ENCODE data around the gene ZNRD2.

DNA sequence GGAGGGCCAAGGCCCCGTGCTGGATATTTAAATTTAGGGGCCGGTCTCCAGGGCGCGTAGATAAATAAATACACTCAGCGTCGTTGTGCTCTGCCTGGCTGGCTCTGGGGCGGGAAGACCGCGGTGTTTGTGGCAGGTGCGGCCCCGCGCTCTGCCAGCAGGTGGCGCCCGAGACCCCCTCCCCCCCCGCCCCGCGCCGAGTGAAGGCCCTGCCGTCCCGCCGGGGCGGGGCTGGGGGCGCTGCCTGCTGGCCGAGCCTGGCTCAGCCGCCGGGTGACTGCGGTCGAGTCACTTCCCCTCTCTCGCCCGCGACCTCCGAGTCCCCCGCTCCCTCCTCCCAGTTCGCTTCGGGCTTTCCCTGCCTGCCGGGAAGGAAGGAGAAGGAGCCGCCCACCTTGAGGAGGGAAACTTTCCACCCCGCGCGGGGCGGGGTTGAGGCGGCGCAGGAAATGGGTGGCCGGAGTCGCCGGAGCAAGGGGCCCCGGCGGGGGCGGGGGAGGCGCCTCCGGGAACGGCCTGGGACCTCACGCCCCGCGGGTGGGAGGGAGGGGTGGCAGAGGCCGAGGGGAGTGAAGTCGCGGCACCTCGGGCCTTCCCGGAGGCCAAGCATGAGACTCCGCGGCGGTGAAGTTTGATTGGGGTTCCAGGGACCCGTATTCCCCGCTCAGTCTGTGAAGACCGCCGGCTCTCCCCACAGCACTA, 4.0 kb downstream of the ZNRD2 start:
- TF ChIP-seq, protein P1, sequence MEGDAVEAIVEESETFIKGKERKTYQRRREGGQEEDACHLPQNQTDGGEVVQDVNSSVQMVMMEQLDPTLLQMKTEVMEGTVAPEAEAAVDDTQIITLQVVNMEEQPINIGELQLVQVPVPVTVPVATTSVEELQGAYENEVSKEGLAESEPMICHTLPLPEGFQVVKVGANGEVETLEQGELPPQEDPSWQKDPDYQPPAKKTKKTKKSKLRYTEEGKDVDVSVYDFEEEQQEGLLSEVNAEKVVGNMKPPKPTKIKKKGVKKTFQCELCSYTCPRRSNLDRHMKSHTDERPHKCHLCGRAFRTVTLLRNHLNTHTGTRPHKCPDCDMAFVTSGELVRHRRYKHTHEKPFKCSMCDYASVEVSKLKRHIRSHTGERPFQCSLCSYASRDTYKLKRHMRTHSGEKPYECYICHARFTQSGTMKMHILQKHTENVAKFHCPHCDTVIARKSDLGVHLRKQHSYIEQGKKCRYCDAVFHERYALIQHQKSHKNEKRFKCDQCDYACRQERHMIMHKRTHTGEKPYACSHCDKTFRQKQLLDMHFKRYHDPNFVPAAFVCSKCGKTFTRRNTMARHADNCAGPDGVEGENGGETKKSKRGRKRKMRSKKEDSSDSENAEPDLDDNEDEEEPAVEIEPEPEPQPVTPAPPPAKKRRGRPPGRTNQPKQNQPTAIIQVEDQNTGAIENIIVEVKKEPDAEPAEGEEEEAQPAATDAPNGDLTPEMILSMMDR (IDR thresholded peaks at IDR 0.05; ENCODE audit: low read length), result peak; percentile 62
- TF ChIP-seq EZH2 (optimal IDR thresholded peaks at IDR 0.05; ENCODE audit: low read depth, low read length), result no peak
- TF ChIP-seq EZH2phosphoT487 (IDR thresholded peaks at IDR 0.05; ENCODE audit: low read length), result no peak
